Measurements from ENCODE around the gene REPIN1.
A peak's percentile ranks its signal among the peaks of the same experiment; 100 is the strongest.

Gene REPIN1

GRCh38 chr7:150370612-150371071 lies 2.0 kb downstream of the REPIN1 start:
- DNase-seq (ENCODE audit: low read depth), result no peak
- no peak for TF ChIP-seq CTCF (IDR thresholded peaks at IDR 0.05; ENCODE audit: low read depth, low read length, missing control alignments)
- peak overlapping the region; percentile 92 for H3K4me3 ChIP-seq (ENCODE audit: low read depth, low read length)

- TF ChIP-seq CTCF (IDR thresholded peaks at IDR 0.05; ENCODE audit: low read depth, low read length, missing control alignments), result no peak
- H3K4me3 ChIP-seq (ENCODE audit: low read depth, low read length), result no peak overlapping the region
- no peak for DNase-seq (ENCODE audit: low read depth)
These were observed 2.7 kb downstream of the REPIN1 start for GRCh38 chr7:150371131-150371995.

GRCh38 chr7:150371996-150372270 lies 3.3 kb downstream of the REPIN1 start:
- DNase-seq (ENCODE audit: low read depth), result no peak
- no peak overlapping the region for H3K4me3 ChIP-seq (ENCODE audit: low read depth, low read length)
- no peak for TF ChIP-seq CTCF (IDR thresholded peaks at IDR 0.05; ENCODE audit: low read depth, low read length, missing control alignments)

- TF ChIP-seq CTCF (IDR thresholded peaks at IDR 0.05; ENCODE audit: low read depth, low read length, missing control alignments), result no peak
- no peak for DNase-seq (ENCODE audit: low read depth)
These were observed 3.8 kb downstream of the REPIN1 start for GRCh38 chr7:150372271-150373048.

GRCh38 chr7:150373049-150373801 lies 4.6 kb downstream of the REPIN1 start:
- no peak overlapping the region for H3K4me3 ChIP-seq (ENCODE audit: low read depth, low read length)
- no peak for DNase-seq (ENCODE audit: low read depth)
- TF ChIP-seq CTCF (IDR thresholded peaks at IDR 0.05; ENCODE audit: low read depth, low read length, missing control alignments), result no peak

More at GRCh38 chr7:150372271-150373048, 3.8 kb downstream of the REPIN1 start:
- no peak overlapping the region for H3K4me3 ChIP-seq (ENCODE audit: low read depth, low read length)

- H3K4me3 ChIP-seq (ENCODE audit: low read depth, low read length), result no peak overlapping the region
- DNase-seq (ENCODE audit: low read depth), result no peak
- TF ChIP-seq CTCF (IDR thresholded peaks at IDR 0.05; ENCODE audit: low read depth, low read length, missing control alignments), result no peak
These were observed 5.4 kb downstream of the REPIN1 start for GRCh38 chr7:150374026-150374425.

All from GM12864 (cell line).